ENCODE data around the gene PLCB3. TPM values are rescaled to one million over a fixed set of nuclear protein-coding genes. Genes with fewer than 3 reads are reported as not detected.

PLCB3 gene
- total and polyA plus RNA-seq, 2 of the 13 experiments (the other 11 are each of a cell fraction or from before 2014, with no cell fraction given) = 7.5 to 13.8 TPM

DNA sequence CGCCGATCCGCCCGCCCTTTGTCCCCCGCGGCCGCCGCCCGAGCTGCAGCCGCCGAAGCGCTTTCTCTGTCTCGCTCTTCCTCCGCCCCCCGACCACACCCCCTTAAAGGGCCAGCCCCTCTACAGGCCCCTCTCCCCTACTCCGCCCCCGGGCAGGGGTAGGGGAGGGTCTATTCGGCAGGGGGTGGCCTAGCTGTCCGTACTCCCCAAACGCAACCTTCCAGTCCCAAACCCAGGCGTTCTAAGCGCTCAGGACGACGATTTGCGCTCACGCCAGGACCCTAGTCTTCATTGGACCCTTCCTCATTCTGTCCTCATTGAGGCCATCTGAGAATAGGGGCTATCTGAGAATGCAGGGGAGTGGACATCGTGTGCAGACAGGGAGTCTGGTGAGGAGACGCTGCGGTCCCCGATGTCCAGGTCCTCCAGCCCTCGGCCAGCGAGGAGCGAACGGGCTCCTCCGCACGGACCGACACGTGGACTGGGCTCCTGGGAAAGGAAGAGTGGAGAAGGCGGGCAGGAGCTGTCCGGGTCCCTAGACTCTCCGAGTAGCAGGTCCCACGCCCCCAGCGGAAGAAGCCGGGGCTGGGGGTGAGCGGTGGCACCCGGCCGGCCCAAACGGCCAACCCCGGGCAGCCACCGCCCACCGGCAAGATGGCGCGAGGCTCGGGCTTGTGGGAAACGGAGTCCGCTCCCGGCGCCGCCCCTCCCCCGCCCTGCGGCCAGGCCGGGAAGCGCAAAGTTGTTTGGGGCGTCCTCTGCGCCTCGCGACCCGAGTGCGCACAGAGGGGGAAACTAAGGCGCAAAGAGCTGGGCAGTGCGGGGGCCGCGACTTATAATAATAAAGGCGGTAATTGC, 4.2 kb upstream of the PLCB3 start, which contains the start of gene PPP1R14B (continued):
- TF ChIP-seq SATB2 (CRISPR knock-in tag; IDR thresholded peaks at IDR 0.05) (no peak), ZNF12 (CRISPR knock-in tag; IDR thresholded peaks at IDR 0.05) (no peak), SNRNP70 (IDR thresholded peaks at IDR 0.05; ENCODE audit: low read depth, low read length) (no peak), ZNF543 (CRISPR knock-in tag; IDR thresholded peaks at IDR 0.05) (0 out of 2 replicates have a peak, but pooled peaks have one; percentile 12), BRD4 (CRISPR knock-in tag; IDR thresholded peaks at IDR 0.05) (no peak), PHF21A (CRISPR knock-in tag; IDR thresholded peaks at IDR 0.05) (peak; percentile 50), ZSCAN29 (CRISPR knock-in tag; conservative IDR thresholded peaks at IDR 0.05) (no peak), ZNF496 (CRISPR knock-in tag; IDR thresholded peaks at IDR 0.05; ENCODE audit: insufficient replicate concordance) (no peak), CREM (IDR thresholded peaks at IDR 0.05) (no peak; the same call in none of the 2 replicates), CREM (CRISPR knock-in tag; IDR thresholded peaks at IDR 0.05) (no peak), SAP130 (CRISPR knock-in tag; IDR thresholded peaks at IDR 0.05; ENCODE audit: low read depth) (peak; percentile 73), ZFP1 (CRISPR knock-in tag; IDR thresholded peaks at IDR 0.05) (no peak), HNRNPH1 (optimal IDR thresholded peaks at IDR 0.05; ENCODE audit: low read depth, low read length) (no peak), ZMYM4 (CRISPR knock-in tag; IDR thresholded peaks at IDR 0.05) (no peak), MTA1 (CRISPR knock-in tag; IDR thresholded peaks at IDR 0.05; ENCODE audit: borderline replicate concordance) (no peak), ZNF816 (CRISPR knock-in tag; IDR thresholded peaks at IDR 0.05; ENCODE audit: borderline replicate concordance) (no peak)
- TF ChIP-seq, protein P1, sequence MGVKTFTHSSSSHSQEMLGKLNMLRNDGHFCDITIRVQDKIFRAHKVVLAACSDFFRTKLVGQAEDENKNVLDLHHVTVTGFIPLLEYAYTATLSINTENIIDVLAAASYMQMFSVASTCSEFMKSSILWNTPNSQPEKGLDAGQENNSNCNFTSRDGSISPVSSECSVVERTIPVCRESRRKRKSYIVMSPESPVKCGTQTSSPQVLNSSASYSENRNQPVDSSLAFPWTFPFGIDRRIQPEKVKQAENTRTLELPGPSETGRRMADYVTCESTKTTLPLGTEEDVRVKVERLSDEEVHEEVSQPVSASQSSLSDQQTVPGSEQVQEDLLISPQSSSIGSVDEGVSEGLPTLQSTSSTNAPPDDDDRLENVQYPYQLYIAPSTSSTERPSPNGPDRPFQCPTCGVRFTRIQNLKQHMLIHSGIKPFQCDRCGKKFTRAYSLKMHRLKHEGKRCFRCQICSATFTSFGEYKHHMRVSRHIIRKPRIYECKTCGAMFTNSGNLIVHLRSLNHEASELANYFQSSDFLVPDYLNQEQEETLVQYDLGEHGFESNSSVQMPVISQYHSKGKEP (CRISPR knock-in tag; IDR thresholded peaks at IDR 0.05) = no peak
- TF ChIP-seq, protein P2, sequence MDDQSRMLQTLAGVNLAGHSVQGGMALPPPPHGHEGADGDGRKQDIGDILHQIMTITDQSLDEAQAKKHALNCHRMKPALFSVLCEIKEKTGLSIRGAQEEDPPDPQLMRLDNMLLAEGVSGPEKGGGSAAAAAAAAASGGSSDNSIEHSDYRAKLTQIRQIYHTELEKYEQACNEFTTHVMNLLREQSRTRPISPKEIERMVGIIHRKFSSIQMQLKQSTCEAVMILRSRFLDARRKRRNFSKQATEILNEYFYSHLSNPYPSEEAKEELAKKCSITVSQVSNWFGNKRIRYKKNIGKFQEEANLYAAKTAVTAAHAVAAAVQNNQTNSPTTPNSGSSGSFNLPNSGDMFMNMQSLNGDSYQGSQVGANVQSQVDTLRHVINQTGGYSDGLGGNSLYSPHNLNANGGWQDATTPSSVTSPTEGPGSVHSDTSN (CRISPR knock-in tag; IDR thresholded peaks at IDR 0.05; ENCODE audit: borderline replicate concordance) = no peak
- TF ChIP-seq, protein P3, sequence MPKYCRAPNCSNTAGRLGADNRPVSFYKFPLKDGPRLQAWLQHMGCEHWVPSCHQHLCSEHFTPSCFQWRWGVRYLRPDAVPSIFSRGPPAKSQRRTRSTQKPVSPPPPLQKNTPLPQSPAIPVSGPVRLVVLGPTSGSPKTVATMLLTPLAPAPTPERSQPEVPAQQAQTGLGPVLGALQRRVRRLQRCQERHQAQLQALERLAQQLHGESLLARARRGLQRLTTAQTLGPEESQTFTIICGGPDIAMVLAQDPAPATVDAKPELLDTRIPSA (CRISPR knock-in tag; IDR thresholded peaks at IDR 0.05; ENCODE audit: borderline replicate concordance) = peak; percentile 62; the same call in 1 of the 2 replicates
- TF ChIP-seq, protein P4, sequence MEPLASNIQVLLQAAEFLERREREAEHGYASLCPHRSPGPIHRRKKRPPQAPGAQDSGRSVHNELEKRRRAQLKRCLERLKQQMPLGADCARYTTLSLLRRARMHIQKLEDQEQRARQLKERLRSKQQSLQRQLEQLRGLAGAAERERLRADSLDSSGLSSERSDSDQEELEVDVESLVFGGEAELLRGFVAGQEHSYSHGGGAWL (CRISPR knock-in tag; IDR thresholded peaks at IDR 0.05) = peak; percentile 82
- TF ChIP-seq, protein P5, sequence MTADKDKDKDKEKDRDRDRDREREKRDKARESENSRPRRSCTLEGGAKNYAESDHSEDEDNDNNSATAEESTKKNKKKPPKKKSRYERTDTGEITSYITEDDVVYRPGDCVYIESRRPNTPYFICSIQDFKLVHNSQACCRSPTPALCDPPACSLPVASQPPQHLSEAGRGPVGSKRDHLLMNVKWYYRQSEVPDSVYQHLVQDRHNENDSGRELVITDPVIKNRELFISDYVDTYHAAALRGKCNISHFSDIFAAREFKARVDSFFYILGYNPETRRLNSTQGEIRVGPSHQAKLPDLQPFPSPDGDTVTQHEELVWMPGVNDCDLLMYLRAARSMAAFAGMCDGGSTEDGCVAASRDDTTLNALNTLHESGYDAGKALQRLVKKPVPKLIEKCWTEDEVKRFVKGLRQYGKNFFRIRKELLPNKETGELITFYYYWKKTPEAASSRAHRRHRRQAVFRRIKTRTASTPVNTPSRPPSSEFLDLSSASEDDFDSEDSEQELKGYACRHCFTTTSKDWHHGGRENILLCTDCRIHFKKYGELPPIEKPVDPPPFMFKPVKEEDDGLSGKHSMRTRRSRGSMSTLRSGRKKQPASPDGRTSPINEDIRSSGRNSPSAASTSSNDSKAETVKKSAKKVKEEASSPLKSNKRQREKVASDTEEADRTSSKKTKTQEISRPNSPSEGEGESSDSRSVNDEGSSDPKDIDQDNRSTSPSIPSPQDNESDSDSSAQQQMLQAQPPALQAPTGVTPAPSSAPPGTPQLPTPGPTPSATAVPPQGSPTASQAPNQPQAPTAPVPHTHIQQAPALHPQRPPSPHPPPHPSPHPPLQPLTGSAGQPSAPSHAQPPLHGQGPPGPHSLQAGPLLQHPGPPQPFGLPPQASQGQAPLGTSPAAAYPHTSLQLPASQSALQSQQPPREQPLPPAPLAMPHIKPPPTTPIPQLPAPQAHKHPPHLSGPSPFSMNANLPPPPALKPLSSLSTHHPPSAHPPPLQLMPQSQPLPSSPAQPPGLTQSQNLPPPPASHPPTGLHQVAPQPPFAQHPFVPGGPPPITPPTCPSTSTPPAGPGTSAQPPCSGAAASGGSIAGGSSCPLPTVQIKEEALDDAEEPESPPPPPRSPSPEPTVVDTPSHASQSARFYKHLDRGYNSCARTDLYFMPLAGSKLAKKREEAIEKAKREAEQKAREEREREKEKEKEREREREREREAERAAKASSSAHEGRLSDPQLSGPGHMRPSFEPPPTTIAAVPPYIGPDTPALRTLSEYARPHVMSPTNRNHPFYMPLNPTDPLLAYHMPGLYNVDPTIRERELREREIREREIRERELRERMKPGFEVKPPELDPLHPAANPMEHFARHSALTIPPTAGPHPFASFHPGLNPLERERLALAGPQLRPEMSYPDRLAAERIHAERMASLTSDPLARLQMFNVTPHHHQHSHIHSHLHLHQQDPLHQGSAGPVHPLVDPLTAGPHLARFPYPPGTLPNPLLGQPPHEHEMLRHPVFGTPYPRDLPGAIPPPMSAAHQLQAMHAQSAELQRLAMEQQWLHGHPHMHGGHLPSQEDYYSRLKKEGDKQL (CRISPR knock-in tag; IDR thresholded peaks at IDR 0.05; ENCODE audit: low read depth) = no peak
